GM12873 (cell line): Measurements from ENCODE around the gene BANK1.

Experiments used
- TF ChIP-seq, protein P1 (sequence below): IDR thresholded peaks from 2 replicates; pipeline ENCODE4 v1.5.1; 2012; ENCODE audit warnings: low read depth, mild to moderate bottlenecking, moderate library complexity, low read length, control low read depth; ENCODE audit not compliant: insufficient read depth; ENCODE audit errors: missing control alignments

The BANK1 gene

DNA sequence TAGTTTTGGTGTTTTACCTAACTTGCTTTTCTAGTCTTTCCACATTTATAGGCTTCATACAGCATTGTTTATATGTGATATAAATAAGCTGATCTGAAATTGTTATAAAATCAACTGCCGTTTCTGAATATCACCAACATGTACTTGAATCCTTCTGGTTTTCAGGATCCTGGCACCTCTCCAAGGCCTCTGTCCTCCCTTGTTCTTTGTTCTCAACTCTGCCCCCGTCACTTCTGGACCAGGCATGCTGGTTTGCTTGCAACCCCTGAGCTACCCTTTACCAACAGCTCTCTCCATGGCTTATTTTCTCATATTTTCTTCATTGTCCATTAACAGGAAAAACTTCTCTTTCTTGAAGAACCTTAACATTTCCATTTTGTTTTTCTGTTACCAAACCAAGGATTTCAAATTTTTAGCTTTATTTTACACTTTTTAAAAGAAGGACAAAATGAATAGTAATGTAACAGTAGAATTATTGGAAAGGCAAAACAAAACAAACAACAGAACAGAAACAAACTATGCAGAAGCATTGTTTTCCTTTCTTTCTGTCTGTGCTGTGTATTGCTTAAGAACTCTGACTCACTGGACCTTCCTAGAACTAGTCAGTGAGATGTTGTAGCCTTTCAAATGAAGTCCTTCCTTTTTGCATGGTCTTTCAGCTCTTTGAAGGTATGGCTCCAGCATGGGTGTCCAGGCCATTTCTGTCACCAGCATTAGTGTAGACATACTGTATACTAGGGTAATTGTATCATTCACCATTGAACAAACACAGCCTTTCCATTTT, 44.8 kb downstream of the BANK1 start:
- TF ChIP-seq, protein P1, sequence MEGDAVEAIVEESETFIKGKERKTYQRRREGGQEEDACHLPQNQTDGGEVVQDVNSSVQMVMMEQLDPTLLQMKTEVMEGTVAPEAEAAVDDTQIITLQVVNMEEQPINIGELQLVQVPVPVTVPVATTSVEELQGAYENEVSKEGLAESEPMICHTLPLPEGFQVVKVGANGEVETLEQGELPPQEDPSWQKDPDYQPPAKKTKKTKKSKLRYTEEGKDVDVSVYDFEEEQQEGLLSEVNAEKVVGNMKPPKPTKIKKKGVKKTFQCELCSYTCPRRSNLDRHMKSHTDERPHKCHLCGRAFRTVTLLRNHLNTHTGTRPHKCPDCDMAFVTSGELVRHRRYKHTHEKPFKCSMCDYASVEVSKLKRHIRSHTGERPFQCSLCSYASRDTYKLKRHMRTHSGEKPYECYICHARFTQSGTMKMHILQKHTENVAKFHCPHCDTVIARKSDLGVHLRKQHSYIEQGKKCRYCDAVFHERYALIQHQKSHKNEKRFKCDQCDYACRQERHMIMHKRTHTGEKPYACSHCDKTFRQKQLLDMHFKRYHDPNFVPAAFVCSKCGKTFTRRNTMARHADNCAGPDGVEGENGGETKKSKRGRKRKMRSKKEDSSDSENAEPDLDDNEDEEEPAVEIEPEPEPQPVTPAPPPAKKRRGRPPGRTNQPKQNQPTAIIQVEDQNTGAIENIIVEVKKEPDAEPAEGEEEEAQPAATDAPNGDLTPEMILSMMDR, result no peak

DNA sequence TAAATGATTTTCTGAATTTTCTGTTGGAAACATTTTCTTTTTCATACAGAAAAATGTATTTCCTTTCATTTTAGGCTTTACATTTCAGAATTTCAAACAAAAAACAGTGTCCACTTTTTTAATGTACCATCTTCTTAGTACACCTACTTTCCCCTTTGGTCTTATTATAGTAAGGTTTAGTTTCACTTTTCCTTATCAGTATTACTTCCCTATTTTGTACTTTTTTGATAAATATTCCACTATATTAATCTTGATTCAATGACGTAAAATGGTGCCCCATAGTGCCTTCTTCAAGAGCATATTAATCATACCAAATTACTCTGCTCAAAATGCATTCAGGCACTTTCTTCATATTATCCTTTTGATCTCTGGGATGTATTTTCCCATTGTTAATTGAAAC, 52.5 kb downstream of the BANK1 start:
- TF ChIP-seq, protein P1, result no peak

DNA sequence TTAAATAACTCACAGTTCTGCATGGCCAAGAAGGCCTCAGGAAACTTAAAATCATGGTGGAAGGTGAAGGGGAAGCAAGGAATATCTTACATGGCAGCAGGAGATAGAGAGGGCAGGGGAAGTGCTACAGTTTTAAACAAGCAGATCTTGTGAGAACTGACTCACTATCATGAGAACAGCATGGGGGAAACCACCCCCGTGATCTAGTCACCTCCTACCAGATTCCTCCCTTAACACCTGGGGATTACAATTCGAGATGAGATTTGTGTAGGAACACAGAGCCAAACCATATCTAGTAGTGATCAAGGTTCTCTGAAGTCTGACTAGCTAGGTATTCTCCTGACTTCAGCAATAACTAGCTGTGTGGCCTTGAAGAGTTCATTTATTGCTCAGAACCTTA, 56.0 kb downstream of the BANK1 start:
- TF ChIP-seq, protein P1, result no peak

DNA sequence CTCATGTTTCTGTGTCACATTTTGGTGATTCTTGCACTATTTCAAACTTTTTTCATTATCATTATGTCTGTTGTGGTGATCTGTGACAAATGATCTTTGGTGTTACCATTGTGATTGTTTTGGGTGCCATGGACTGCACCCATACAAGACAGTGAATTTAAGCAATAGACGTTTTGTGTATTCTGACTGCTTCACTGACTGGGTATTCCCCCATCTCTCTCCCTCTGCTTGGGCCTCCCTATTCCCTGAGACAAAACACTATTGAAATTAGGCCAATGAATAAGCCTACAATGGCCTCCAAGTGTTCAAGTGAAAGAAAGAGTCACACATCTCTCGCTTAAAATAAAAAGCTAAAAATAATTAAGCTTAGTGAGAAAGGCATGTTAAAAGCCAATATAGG, 60.2 kb downstream of the BANK1 start:
- TF ChIP-seq, protein P1, result no peak

DNA sequence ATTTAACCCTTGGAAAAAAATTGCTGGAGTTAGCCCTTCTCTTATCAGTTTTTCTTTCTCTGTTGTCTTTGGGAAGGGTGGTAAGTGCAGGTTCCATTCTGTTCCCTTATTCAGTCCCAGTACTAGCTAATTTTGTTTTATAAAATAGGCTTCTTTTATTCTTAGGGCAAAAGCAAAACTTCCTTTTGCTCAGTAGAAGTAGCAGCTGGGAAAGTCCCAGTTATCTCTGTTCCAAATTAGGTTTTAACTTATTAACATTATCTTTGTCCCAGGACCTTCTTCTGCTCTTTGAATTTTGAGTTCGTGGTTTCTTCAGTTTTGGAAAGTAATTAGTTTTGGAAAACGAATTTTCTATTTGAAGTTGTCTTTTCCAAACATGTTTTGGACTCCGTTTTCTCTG, 61.1 kb downstream of the BANK1 start:
- TF ChIP-seq, protein P1, result no peak

DNA sequence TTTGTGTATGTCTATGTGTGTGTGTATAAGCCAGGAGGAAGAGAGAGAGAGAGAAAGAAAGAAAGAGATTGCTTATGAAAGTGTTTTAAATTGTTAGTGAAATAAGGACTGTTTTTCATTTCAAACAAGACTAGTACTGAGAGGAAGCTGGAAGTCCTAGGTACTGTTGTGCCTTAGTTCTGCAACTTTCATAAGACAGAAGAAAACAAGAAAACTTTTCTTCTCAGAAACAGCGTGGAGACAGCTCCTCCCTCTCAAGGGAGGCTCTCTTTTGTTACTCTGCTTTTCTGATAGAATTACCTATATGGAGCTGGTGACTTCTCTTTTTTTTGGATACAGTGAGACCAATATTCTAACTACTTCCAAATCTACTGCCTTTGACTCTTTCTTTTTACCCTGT, 62.5 kb downstream of the BANK1 start:
- TF ChIP-seq, protein P1, result no peak

DNA sequence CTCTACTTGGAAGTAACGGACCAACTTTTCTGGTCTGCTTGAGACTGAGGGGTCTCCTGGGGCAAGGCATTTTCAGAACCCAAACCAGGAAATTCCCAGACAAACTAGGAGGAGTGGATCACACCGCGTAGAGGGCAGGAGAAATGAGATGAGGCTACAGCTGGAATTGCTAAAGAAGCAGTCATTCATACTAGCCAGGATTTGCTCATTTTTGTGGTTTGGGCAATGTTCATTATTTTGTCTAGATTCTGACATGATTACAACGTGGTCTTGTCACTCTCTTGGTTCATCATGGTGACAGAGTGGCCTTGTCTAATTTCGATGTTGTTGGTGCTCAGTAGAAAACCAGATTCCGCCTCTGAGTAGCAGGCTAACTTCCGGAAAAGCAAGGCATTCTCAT, 63.2 kb downstream of the BANK1 start:
- TF ChIP-seq, protein P1, result no peak
